HG03039 (cell line): ENCODE measurements around the gene DESI1.
A peak's percentile ranks its signal among the peaks of the same experiment; 100 is the strongest.
"Not testable (repeated sequence)": the region's sequence is repeated elsewhere in the genome, so short reads cannot be mapped to it uniquely, and the experiment has no call there.

Source experiments
- ATAC-seq: cut with Tn5 transposase; IDR thresholded peaks from one replicate; pipeline ENCODE4 v1.9.1; 2021; ENCODE audit warnings: mild to moderate bottlenecking, moderate library complexity; ENCODE audit not compliant: unreplicated experiment

Gene DESI1

GRCh38 chr22:41620589-41621098, at the start of gene DESI1:
TSS of gene DESI1 (minus strand) at chr22:41621043. CDS start at chr22:41620839, 204 bp downstream.
- peak; percentile 24 for ATAC-seq

- ATAC-seq: no peak
Observed at GRCh38 chr22:41668971-41669911, 48.4 kb upstream of the DESI1 start.

GRCh38 chr22:41664951-41665350, 44.1 kb upstream of the DESI1 start:
- no peak for ATAC-seq

GRCh38 chr22:41664490-41664889, 43.6 kb upstream of the DESI1 start:
- ATAC-seq: no peak

- ATAC-seq: not testable (repeated sequence)
Observed at GRCh38 chr22:41663594-41663993, 42.8 kb upstream of the DESI1 start.

- no peak for ATAC-seq
Observed at GRCh38 chr22:41661713-41662112, 40.9 kb upstream of the DESI1 start.

- no peak for ATAC-seq
Observed at GRCh38 chr22:41661088-41661487, 40.2 kb upstream of the DESI1 start.

- no peak for ATAC-seq
Observed at GRCh38 chr22:41660416-41660815, 39.6 kb upstream of the DESI1 start.

- ATAC-seq: no peak
Observed at GRCh38 chr22:41659941-41660340, 39.1 kb upstream of the DESI1 start.

- ATAC-seq: no peak
Observed at GRCh38 chr22:41658869-41659268, 38.0 kb upstream of the DESI1 start.

GRCh38 chr22:41657709-41658108, 36.9 kb upstream of the DESI1 start:
- no peak for ATAC-seq

- ATAC-seq: no peak
Observed at GRCh38 chr22:41656556-41656955, 35.7 kb upstream of the DESI1 start.

GRCh38 chr22:41654322-41654721, 33.5 kb upstream of the DESI1 start:
- ATAC-seq: no peak

GRCh38 chr22:41650821-41651220, 30.0 kb upstream of the DESI1 start:
- no peak for ATAC-seq

- ATAC-seq: no peak
Observed at GRCh38 chr22:41650229-41650628, 29.4 kb upstream of the DESI1 start.

GRCh38 chr22:41648432-41648831, 27.6 kb upstream of the DESI1 start:
- no peak for ATAC-seq

- ATAC-seq: no peak
Observed at GRCh38 chr22:41647771-41648170, 26.9 kb upstream of the DESI1 start.

- ATAC-seq: no peak
Observed at GRCh38 chr22:41642331-41643110, 21.7 kb upstream of the DESI1 start.

GRCh38 chr22:41641854-41642253, 21.0 kb upstream of the DESI1 start:
- no peak for ATAC-seq

- ATAC-seq: no peak
Observed at GRCh38 chr22:41638748-41639147, 17.9 kb upstream of the DESI1 start.

GRCh38 chr22:41638124-41638523, 17.3 kb upstream of the DESI1 start:
- no peak for ATAC-seq

- ATAC-seq: not testable (repeated sequence)
Observed at GRCh38 chr22:41637623-41638022, 16.8 kb upstream of the DESI1 start.
